ENCODE data around the gene U2AF1L4.

GRCh38 chr19:35724560-35724959, 20.7 kb downstream of the U2AF1L4 start:
- TF ChIP-seq RARB (CRISPR knock-in tag; IDR thresholded peaks at IDR 0.05) (no peak), ZNF8 (CRISPR knock-in tag; IDR thresholded peaks at IDR 0.05) (no peak), TCF4 (CRISPR knock-in tag; IDR thresholded peaks at IDR 0.05; ENCODE audit: borderline replicate concordance) (no peak)
